ENCODE data around the gene CAMTA1. TPM values are rescaled to one million over a fixed set of nuclear protein-coding genes. Genes with fewer than 3 reads are reported as not detected.

The CAMTA1 gene
- total RNA-seq, 1 experiment from 2014 or later: 60.0 TPM

- Mint-ChIP-seq H3K36me3 (ENCODE audit: insufficient read depth, unreplicated experiment) (peaks cover 5% of the 10 kb centered on the region), H3K27ac (ENCODE audit: unreplicated experiment) (no peak overlapping the region), H3K9me3 (ENCODE audit: unreplicated experiment) (no peaks in the 10 kb centered on the region), H3K4me1 (ENCODE audit: low read depth, unreplicated experiment) (peaks cover 6% of the 10 kb centered on the region), H3K27me3 (ENCODE audit: insufficient read depth, unreplicated experiment) (peaks cover 2% of the 10 kb centered on the region), H3K4me3 (ENCODE audit: unreplicated experiment) (no peak overlapping the region)
- ChIA-PET POLR2A (no interaction called here), CTCF (interaction anchor here (1.2 kb wide), 1 partner anchor 16 kb away, joined by 6 read pairs; no protein-coding TSS in a partner anchor)
- H3K4me3 ChIP-seq (ENCODE audit: low read depth, low read length): no peak overlapping the region
- no peaks in the 10 kb centered on the region for H3K9me3 ChIP-seq
- no peaks in the 10 kb centered on the region for H3K27me3 ChIP-seq (replicated peaks; ENCODE audit: control insufficient read depth, insufficient read depth, low read length)
- DNase-seq: no peak
- peaks cover 9% of the 10 kb centered on the region for H3K4me1 ChIP-seq
- BruUV-seq (replicated peaks): no TSS peak
- TF ChIP-seq, protein P1, sequence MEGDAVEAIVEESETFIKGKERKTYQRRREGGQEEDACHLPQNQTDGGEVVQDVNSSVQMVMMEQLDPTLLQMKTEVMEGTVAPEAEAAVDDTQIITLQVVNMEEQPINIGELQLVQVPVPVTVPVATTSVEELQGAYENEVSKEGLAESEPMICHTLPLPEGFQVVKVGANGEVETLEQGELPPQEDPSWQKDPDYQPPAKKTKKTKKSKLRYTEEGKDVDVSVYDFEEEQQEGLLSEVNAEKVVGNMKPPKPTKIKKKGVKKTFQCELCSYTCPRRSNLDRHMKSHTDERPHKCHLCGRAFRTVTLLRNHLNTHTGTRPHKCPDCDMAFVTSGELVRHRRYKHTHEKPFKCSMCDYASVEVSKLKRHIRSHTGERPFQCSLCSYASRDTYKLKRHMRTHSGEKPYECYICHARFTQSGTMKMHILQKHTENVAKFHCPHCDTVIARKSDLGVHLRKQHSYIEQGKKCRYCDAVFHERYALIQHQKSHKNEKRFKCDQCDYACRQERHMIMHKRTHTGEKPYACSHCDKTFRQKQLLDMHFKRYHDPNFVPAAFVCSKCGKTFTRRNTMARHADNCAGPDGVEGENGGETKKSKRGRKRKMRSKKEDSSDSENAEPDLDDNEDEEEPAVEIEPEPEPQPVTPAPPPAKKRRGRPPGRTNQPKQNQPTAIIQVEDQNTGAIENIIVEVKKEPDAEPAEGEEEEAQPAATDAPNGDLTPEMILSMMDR (IDR thresholded peaks at IDR 0.05; ENCODE audit: insufficient read depth in 1 of 2, low read depth in 1 of 2, low read length in 1 of 2, severe bottlenecking in 1 of 2, unreplicated experiment in 1 of 2): no peak
- intact Hi-C loops (cut with micrococcal nuclease; ENCODE audit: unreplicated experiment): no loop called here
- H3K36me3 ChIP-seq (ENCODE audit: control insufficient read depth, insufficient read depth, low read length): no peaks in the 10 kb centered on the region
Measured at GRCh38 chr1:7768583-7768982, 983.3 kb downstream of the CAMTA1 start.

DNA sequence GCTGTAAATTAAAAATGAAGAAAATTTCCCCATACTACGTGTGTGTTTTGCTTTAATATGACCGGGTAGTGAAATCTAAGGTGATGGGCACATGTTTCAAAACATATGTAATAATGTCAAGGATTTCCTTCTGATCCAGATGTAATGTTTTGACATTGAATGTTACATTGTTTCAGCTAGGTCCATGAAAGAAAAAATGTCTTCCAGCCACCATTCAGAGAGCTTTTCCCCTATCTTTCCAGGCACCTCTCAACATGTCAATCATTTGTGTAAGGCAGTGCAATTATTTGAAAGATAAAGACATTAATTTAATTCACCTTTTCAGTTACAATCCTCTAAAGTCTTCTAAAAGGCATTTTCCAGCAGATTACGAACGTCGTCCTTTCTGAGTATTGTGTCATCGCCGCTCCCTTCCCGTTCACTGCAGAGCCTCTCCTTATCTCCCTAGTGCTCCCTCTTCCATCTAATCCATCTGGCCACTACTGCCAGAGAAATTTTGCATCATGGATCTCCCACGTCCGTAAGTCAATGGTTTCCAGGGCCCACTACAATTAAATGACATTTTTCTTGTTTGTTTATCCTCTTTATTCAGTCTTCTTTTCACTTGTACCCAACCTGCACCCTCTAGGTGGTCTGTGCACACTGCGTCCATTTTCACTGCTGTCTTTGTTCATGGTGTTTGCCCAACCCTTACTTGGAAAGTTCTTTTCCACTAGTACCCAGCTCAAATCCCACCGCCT lies 984.6 kb downstream of the CAMTA1 start:
- H3K4me3 ChIP-seq (ENCODE audit: low read depth, low read length): no peak overlapping the region

DNA sequence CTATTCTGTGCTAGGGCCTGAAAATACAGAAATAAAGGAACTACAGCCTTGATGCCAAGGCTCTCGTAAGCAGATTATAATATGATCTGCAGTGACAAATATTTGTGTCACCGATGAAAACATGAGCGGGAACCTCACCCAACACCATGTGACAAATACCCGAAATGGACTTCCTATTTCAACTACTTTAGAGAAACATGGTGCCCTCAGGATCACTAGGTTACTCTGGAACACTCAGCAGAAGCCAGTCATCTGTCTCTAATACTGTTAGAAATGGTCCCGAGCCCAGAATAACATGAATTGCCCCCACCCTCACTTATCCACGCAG lies 985.4 kb downstream of the CAMTA1 start:
- H3K36me3 ChIP-seq (ENCODE audit: control insufficient read depth, insufficient read depth, low read length): no peaks in the 10 kb centered on the region
- Mint-ChIP-seq H3K36me3 (ENCODE audit: insufficient read depth, unreplicated experiment) (peaks cover 17% of the 10 kb centered on the region), H3K27ac (ENCODE audit: unreplicated experiment) (peak overlapping the region; percentile 82), H3K4me3 (ENCODE audit: unreplicated experiment) (peak overlapping the region; percentile 89), H3K9me3 (ENCODE audit: unreplicated experiment) (no peaks in the 10 kb centered on the region), H3K27me3 (ENCODE audit: insufficient read depth, unreplicated experiment) (peaks cover 2% of the 10 kb centered on the region), H3K4me1 (ENCODE audit: low read depth, unreplicated experiment) (peaks cover 6% of the 10 kb centered on the region)
- CTCF ChIA-PET: no interaction called here
- TSS peak; percentile 62 for BruUV-seq (replicated peaks)
- peak overlapping the region; percentile 68 for H3K4me3 ChIP-seq (ENCODE audit: low read depth, low read length)
- no peaks in the 10 kb centered on the region for H3K27me3 ChIP-seq (replicated peaks; ENCODE audit: control insufficient read depth, insufficient read depth, low read length)
- no peak for DNase-seq
- intact Hi-C loops (cut with micrococcal nuclease; ENCODE audit: unreplicated experiment): no loop called here
- no peaks in the 10 kb centered on the region for H3K9me3 ChIP-seq
- H3K4me1 ChIP-seq: peaks cover 9% of the 10 kb centered on the region
- POLR2A ChIA-PET: no interaction called here
- TF ChIP-seq, protein P1 (IDR thresholded peaks at IDR 0.05; ENCODE audit: insufficient read depth in 1 of 2, low read depth in 1 of 2, low read length in 1 of 2, severe bottlenecking in 1 of 2, unreplicated experiment in 1 of 2): no peak

More for the DNA sequence above, 984.6 kb downstream of the CAMTA1 start:
- H3K9me3 ChIP-seq: no peaks in the 10 kb centered on the region
- Mint-ChIP-seq H3K9me3 (ENCODE audit: unreplicated experiment) (no peaks in the 10 kb centered on the region), H3K36me3 (ENCODE audit: insufficient read depth, unreplicated experiment) (peaks cover 13% of the 10 kb centered on the region), H3K4me3 (ENCODE audit: unreplicated experiment) (no peak overlapping the region), H3K4me1 (ENCODE audit: low read depth, unreplicated experiment) (peaks cover 6% of the 10 kb centered on the region), H3K27ac (ENCODE audit: unreplicated experiment) (no peak overlapping the region), H3K27me3 (ENCODE audit: insufficient read depth, unreplicated experiment) (peaks cover 2% of the 10 kb centered on the region)
- TF ChIP-seq, protein P1 (IDR thresholded peaks at IDR 0.05; ENCODE audit: insufficient read depth in 1 of 2, low read depth in 1 of 2, low read length in 1 of 2, severe bottlenecking in 1 of 2, unreplicated experiment in 1 of 2): no peak
- ChIA-PET POLR2A (no interaction called here), CTCF (interaction anchor here (1.3 kb wide), 1 partner anchor 102 kb away, joined by 3 read pairs; no protein-coding TSS in a partner anchor)
- DNase-seq: no peak
- no TSS peak for BruUV-seq (replicated peaks)
- peaks cover 9% of the 10 kb centered on the region for H3K4me1 ChIP-seq
- no peaks in the 10 kb centered on the region for H3K27me3 ChIP-seq (replicated peaks; ENCODE audit: control insufficient read depth, insufficient read depth, low read length)
- H3K36me3 ChIP-seq (ENCODE audit: control insufficient read depth, insufficient read depth, low read length): no peaks in the 10 kb centered on the region
- intact Hi-C loops (cut with micrococcal nuclease; ENCODE audit: unreplicated experiment): no loop called here
